NOMO-1 treated with dmso at 0.1 percent for 144 hours (cell line): ENCODE results near the gene PDLIM4.

Experiments used
- DNase-seq: peaks from one replicate; lab custom pipeline; 2025; ENCODE audit not compliant: unreplicated experiment; lab: John Stamatoyannopoulos, UW

Gene PDLIM4

GRCh38 chr5:132257131-132258101 is at the start of gene PDLIM4:
PDLIM4 (plus strand) TSS chr5:132257696; CDS start chr5:132257735, 39 bp downstream.
- no peak for DNase-seq

DNA sequence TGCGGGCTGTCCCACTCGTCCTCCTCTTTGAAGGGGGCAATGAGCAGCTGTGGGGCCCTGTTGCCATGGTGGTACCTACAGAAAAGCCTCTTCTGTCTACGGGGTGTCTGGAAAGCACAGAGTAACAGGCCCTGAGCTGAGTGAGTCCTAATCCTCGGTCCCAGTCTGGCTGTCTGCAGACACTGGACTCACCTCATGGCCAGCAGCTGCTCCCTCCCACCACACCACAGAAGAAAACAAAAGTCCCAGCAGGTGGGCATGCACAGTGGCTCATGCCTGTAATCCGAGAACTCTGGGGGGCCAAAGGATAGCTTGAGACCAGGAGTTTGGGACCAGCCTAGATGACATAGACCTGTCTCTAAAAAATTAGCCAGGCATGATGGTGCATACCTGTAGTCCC is 49.7 kb upstream of the PDLIM4 start:
- no peak for DNase-seq

- DNase-seq: no peak
Observed at GRCh38 chr5:132209131-132209530, 48.4 kb upstream of the PDLIM4 start.

DNA sequence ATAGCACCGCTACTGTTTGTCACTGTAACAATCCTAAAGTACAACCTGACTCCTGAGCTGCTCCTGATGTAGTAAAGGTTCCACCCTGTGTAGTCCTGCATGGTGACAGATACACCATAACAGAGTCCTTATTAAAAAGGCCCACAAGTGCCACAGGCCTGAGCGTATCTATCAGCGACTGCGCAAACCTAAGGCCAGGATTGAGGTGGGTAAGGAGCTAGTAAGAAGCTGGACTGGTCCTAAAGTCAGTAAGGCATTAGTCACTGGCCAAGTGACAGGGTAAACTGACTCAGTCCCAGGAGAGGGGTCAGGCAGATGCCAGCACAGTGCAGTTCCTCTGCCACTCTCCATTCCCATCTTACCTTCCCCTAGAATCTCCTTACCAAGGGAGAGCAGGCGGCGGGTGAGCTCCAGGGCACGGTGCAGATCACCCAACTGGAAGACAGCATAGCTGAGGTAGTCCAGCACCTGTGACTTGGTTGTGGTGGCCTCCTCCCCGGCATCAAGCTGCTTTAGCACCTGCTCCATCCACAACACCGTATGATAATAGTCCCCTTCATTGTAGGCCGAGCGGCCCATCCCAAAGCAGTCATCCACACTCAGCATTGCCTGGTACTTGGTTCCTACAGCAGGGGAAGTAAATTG is 47.5 kb upstream of the PDLIM4 start:
- DNase-seq: no peak

GRCh38 chr5:132210944-132211343 is 46.6 kb upstream of the PDLIM4 start:
- DNase-seq: no peak

DNA sequence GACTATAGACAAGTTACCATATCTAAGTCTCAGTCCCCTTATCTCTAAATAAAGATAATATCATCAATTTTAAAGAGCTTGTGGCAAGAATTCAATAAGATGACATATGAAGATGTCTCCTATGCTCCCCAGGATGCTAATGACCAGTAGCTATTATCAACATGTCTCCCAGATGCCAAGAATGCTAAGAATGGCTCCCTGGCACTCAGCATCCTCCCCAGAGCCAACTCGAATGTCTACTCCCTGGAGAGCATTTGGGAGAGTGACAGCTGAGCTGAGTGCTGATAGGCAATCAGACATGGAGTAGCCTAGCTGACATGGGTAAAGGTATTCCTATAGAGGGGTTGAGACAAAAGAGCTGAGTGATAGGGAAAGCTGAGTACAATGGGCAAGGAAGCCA is 45.7 kb upstream of the PDLIM4 start:
- DNase-seq: no peak

GRCh38 chr5:132213666-132214065 is 43.8 kb upstream of the PDLIM4 start:
- DNase-seq: no peak

GRCh38 chr5:132214491-132214890 is 43.0 kb upstream of the PDLIM4 start:
- DNase-seq: no peak

DNA sequence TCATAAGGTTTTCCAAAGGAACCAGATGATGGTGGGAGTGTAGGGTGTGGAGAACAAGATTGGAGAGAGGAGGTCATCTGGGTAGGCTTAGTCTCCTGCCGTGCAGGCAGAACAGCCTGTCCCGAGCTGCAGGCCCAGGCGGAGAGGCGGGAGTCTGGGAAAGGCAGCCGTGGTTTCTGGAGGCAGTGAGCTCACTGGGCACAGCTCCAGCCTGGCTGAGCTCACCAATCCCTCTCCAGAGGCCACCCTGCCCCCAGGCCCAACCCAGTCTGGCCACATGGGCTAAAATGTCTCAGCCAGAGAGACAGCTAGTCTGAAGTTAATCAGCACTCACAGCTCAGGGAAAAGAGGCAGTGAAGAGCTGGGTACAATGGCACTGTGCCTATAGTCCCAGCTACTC is 42.2 kb upstream of the PDLIM4 start:
- no peak for DNase-seq

DNA sequence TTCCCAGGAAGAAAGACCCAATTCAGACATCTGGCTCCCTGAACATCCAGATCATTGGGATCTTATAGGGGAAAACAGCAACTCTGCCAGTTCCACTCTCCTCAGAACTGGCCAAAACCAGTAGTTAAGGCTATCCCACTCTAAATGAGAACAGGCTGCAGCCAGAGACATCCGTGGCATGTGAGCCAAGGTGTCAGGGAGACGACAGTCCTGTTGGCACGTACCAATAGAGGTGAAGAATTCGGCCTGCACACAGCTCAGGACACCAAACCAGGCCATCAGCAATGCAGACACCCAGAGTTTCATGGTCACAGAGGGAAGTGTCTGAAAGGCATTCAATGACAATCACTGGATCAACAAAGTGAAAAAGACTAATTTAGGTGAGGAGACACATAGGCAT is 39.2 kb upstream of the PDLIM4 start:
- DNase-seq: no peak

GRCh38 chr5:132219289-132219970 is 38.1 kb upstream of the PDLIM4 start:
- no peak for DNase-seq

DNA sequence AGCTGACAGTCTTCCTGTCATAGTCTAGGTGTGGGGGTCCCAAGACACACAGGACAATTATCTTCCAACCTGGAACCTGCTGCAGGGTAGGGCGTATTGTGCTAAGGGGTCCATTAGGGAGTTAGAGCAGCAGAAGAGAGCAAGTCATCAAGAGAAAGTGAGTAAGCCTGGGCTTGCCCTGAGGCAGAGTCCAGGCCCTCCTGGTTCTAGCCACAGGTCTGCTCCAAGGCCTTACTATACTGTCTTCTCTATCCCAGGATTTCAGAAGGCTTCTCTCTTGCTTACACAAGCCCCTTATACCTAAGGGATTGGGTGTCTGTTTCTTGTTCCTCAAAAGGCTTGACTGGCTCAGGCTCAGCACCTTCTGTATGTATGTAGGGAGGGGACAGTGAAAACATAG is 37.5 kb upstream of the PDLIM4 start:
- DNase-seq: no peak

DNA sequence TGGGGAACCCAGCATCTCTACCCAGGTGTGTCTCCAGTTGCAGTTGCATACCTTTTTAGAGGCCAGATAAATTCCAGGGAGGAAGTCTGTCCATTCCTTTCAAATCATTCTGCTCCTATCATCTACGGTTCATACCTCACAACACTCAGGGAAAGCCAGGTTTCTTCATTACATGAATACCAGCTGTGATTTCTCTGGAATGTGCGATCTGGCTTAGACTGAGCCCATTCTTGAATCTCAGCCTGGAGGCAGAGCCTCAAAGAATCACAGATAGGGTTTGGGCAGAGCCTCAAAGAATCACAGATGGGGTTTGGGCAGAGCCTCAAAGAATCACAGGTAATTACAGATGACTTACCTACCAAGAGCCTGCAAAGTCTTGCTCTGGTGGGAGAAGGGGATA is 37.0 kb upstream of the PDLIM4 start:
- no peak for DNase-seq

- DNase-seq: no peak
Observed at GRCh38 chr5:132221781-132222648, 35.5 kb upstream of the PDLIM4 start.

GRCh38 chr5:132222649-132223038 is 34.9 kb upstream of the PDLIM4 start:
- no peak for DNase-seq

DNA sequence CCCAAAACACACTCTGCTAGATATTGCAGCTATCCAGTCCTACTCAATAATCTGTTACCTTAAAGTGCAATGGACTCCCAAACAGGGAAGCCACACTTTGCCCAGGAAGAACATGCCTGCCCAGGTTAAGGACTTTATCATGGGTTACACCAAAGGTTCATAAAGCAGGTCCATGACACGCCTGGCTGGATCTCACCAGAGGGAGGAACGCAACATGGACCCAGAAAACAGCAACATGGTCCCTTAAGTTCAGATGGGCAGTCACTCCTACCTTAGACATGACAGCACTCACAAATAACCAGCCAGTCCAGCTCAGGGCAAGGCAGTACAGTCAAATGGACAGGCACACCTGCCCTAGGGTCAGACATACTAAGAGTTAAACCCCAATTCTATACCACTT is 33.6 kb upstream of the PDLIM4 start:
- no peak for DNase-seq

- no peak for DNase-seq
Observed at GRCh38 chr5:132224716-132225115, 32.8 kb upstream of the PDLIM4 start.

DNA sequence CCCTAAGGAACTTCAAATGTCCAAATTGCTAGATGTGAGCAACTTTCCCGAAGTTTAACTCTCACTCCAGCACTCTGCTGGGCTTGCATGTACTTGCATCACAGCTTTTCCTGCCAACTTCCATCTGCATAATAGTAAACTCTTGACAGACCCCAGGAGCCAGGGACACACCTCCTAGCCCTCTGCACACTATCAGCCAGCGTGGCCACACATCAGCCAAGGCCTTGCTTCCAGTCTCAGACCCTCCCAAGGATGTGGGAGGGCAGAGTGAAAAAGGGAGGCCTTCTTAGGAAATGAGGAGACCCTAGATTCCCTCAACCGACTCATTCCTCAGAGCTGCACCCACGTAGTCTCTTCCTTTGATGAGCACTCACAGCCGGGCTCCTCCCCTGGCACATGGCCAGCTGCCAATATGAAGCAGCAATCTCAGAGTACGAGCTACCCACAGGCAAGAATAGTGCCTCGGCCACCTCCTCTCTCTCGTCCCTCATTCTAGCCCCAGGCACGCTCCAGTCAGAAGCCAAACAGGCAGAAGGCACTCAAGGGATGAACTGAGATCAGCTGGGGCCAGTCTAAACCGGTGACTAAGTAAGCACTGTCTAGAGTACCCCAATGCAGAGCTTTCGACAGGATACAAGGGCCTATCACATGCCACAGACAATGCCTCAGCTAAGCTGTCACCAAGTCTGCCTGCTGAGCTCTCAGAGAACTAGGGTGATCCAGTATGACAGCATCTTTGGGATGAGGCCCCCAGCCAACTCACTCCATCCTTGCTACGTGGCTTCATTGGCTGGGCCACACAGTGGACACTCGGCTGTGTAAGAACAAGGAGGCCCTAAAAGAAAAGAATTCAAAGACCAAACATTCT is 32.1 kb upstream of the PDLIM4 start:
- no peak for DNase-seq

DNA sequence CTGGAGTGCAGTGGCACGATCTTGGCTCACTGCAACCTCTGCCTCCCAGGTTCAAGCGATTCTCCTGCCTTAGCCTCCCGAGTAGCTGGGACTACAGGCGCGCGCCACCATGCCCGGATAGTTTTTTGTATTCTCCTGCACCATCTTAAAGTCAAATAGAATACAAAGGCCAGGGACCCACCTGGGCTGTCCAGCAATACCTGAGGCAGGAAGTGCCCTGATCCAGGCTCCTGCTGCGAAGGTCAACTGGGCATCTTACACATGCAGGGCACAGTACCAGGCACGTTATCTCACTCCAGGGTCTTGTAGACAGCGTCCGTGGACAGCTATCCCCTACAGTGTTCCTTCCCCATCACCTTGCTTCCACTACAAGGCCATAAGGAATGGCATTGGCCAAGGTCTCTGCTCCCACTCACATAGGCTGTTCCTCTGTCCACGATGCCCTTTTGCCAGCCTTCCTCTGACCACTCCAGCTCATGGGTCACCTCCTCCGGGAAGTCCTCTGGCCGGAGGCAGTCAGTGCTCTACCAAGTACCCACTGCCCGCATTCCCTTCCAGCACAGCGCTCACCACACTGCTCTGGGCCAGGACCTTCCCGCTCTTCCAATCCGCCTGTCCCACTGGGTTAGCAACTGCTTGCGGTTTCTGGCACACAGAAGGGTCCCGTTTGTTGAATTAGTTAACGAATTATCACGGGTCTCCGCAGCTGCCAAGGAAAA is 30.8 kb upstream of the PDLIM4 start:
- no peak for DNase-seq

GRCh38 chr5:132227235-132227484 is 30.3 kb upstream of the PDLIM4 start:
- DNase-seq: no peak
